GM23338 (cell line): ENCODE measurements around the gene ALDH1A1. TPM values are rescaled to one million over a fixed set of nuclear protein-coding genes. Genes with fewer than 3 reads are reported as not detected.
A peak's percentile ranks its signal among the peaks of the same experiment; 100 is the strongest.

Experiments
- ATAC-seq: fragments of 200-7000 bp; cut with Tn5 transposase; 3 replicates; pipeline ENCODE4 v1.9.1; 2020
- DNase-seq: peaks from one replicate; pipeline ENCODE4 v3.0.0-alpha.2; 2015; ENCODE audit warnings: low spot score
- H2AFZ ChIP-seq: fragments of 200-600 bp; sonication (generic); 2 replicates; pipeline ENCODE4 v1.8.0; 2016; ENCODE audit warnings: antibody characterized with exemption, mild to moderate bottlenecking, moderate library complexity
- H3F3A ChIP-seq: fragments of 200-600 bp; sonication (generic); replicated peaks from 2 replicates; pipeline ENCODE4 v1.8.0; 2017; ENCODE audit warnings: antibody characterized with exemption, mixed run types, low read depth
- H3K27ac ChIP-seq: fragments of 200-600 bp; sonication (generic); 2 replicates; pipeline ENCODE4 v1.6.1; 2016; ENCODE audit warnings: low read depth
- H3K27me3 ChIP-seq: fragments of 200-600 bp; sonication (generic); 2 replicates; pipeline ENCODE4 v1.8.0; 2016; ENCODE audit warnings: mild to moderate bottlenecking, mixed run types, moderate library complexity; ENCODE audit not compliant: insufficient read depth
- H3K36me3 ChIP-seq: fragments of 200-600 bp; sonication (generic); 2 replicates; pipeline ENCODE4 v1.8.0; 2016; ENCODE audit warnings: mild to moderate bottlenecking; ENCODE audit not compliant: insufficient read depth
- H3K4me1 ChIP-seq: fragments of 200-600 bp; sonication (generic); 2 replicates; pipeline ENCODE4 v1.8.0; 2016; ENCODE audit warnings: mild to moderate bottlenecking, moderate library complexity; ENCODE audit not compliant: insufficient read depth
- H3K4me2 ChIP-seq: fragments of 200-600 bp; sonication (generic); 2 replicates; pipeline ENCODE4 v1.7.1; 2017; ENCODE audit warnings: mixed run types
- H3K4me3 ChIP-seq: fragments of 200-600 bp; sonication (generic); 2 replicates; pipeline ENCODE4 v1.6.1; 2016; ENCODE audit warnings: mixed run types
- H3K79me2 ChIP-seq: fragments of 200-600 bp; sonication (generic); replicated peaks from 2 replicates; pipeline ENCODE4 v1.8.0; 2017; ENCODE audit warnings: mild to moderate bottlenecking; ENCODE audit not compliant: insufficient read depth
- H3K9me2 ChIP-seq: fragments of 200-600 bp; sonication (generic); 2 replicates; pipeline ENCODE4 v1.8.0; 2017; ENCODE audit not compliant: insufficient read depth
- H4K20me1 ChIP-seq: fragments of 200-600 bp; sonication (generic); replicated peaks from 2 replicates; pipeline ENCODE4 v1.8.0; 2017; ENCODE audit warnings: mild to moderate bottlenecking; ENCODE audit not compliant: insufficient read depth
- H3K27ac Mint-ChIP-seq: 2 replicates; pipeline ENCODE4 v1.8.0; 2020; ENCODE audit warnings: inconsistent platforms, mild to moderate bottlenecking, moderate library complexity, mixed read lengths
- H3K27me3 Mint-ChIP-seq: 3 replicates; pipeline ENCODE4 v1.8.0; 2022; ENCODE audit warnings: low read depth, mild to moderate bottlenecking, moderate library complexity, mixed read lengths, inconsistent platforms; ENCODE audit not compliant: insufficient read depth, poor library complexity
- H3K36me3 Mint-ChIP-seq: 3 replicates; pipeline ENCODE4 v1.8.0; 2021; ENCODE audit warnings: low read depth, mild to moderate bottlenecking, inconsistent platforms, moderate library complexity, mixed read lengths
- H3K4me1 Mint-ChIP-seq: 3 replicates; pipeline ENCODE4 v1.8.0; 2020; ENCODE audit warnings: mild to moderate bottlenecking, inconsistent platforms, mixed read lengths
- H3K4me3 Mint-ChIP-seq: 3 replicates; pipeline ENCODE4 v1.8.0; 2021; ENCODE audit warnings: moderate library complexity, mild to moderate bottlenecking, inconsistent platforms, mixed read lengths
- H3K9me3 Mint-ChIP-seq: 3 replicates; pipeline ENCODE4 v1.8.0; 2020; ENCODE audit warnings: moderate library complexity, mild to moderate bottlenecking, inconsistent platforms, mixed read lengths
- JUNB ChIP-seq: IDR thresholded peaks from one replicate; pipeline ENCODE4 v1.6.1; 2016; ENCODE audit warnings: antibody characterized with exemption; ENCODE audit not compliant: unreplicated experiment
- ZNF331 ChIP-seq: fragments of 250-450 bp; sonication (Bioruptor Pico); IDR thresholded peaks from 2 replicates; pipeline ENCODE4 v1.5.0; 2020; ENCODE audit warnings: low read depth, mild to moderate bottlenecking, moderate library complexity
- polyA plus RNA-seq: library from polyadenylated mRNA; unstranded; fragments of >200 nt; fragmentation: Nextera tagmentation; extraction: Ambion mirVana; gene quantifications from 2 replicates; pipeline ENCODE4 v1.2.1, GENCODE V29; 2016
- total RNA-seq: library from RNA; depleted of rRNA; stranded (reverse); fragments of >200 nt; shearing (Covaris generic); gene quantifications from 2 replicates; pipeline ENCODE4 v1.2.3, GENCODE V29; 2014
- TF ChIP-seq, protein P1 (sequence below), 2 experiments: fragments of 200-600 bp in 1 of 2; sonication (generic) in 1 of 2; conservative IDR thresholded peaks; 2 replicates each; pipeline versions ENCODE4 v1.5.1 to v1.6.1; 2016 to 2017; ENCODE audit warnings: antibody characterized with exemption in 2 of 2, low read depth in 2 of 2, mild to moderate bottlenecking in 2 of 2, moderate library complexity in 1 of 2
- TF ChIP-seq, protein P2 (sequence below): IDR thresholded peaks from one replicate; pipeline ENCODE4 v1.6.1; 2018; ENCODE audit warnings: antibody characterized with exemption; ENCODE audit not compliant: unreplicated experiment
- TF ChIP-seq, protein P3 (sequence below): fragments of 250-450 bp; sonication (Bioruptor Pico); IDR thresholded peaks from 2 replicates; pipeline ENCODE4 v1.5.0; 2020; ENCODE audit warnings: mild to moderate bottlenecking, moderate library complexity

ALDH1A1 gene
- total and polyA plus RNA-seq, 2 experiments from 2014 or later = 2.1 to 3.4 TPM

DNA sequence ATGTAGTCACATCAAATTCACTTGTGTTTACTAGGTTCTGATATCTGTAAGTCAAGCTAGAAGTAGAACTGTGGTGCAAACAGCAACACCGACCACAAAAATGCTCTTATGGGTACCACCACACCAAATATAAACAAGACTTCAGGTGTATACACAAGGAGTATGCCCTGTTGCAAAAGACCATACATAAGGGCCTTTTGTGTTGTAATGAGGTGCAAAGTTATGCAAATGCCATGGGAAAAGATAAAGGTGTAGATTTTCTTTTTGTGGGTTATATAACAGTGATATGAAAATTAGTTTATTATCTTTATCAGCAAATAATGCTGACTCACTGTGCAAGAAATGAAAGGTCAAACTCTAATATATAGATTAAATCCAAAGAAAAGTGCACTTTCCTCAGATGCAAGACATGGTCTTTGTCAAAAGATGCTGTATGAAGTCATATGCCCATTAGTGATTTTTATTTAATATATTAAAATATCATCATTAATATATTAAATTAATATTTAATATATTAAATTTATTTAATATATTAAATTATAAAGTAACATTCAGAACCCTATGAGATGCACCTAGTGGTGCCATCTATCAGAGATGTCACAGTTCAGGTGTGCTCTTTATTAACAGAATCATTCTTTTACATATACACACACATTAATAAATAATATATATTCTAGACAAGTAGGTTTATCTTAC lies 26.7 kb upstream of the ALDH1A1 start:
- no peak overlapping the region for H3K4me3 ChIP-seq
- Mint-ChIP-seq H3K27me3 (no peaks in the 10 kb centered on the region), H3K27ac (0 out of 2 replicates have a peak overlapping the region, but pooled peaks have one; percentile 46), H3K4me3 (no peak overlapping the region), H3K36me3 (no peaks in the 10 kb centered on the region), H3K9me3 (no peaks in the 10 kb centered on the region), H3K4me1 (peaks cover 5% of the 10 kb centered on the region)
- TF ChIP-seq, protein P1, sequence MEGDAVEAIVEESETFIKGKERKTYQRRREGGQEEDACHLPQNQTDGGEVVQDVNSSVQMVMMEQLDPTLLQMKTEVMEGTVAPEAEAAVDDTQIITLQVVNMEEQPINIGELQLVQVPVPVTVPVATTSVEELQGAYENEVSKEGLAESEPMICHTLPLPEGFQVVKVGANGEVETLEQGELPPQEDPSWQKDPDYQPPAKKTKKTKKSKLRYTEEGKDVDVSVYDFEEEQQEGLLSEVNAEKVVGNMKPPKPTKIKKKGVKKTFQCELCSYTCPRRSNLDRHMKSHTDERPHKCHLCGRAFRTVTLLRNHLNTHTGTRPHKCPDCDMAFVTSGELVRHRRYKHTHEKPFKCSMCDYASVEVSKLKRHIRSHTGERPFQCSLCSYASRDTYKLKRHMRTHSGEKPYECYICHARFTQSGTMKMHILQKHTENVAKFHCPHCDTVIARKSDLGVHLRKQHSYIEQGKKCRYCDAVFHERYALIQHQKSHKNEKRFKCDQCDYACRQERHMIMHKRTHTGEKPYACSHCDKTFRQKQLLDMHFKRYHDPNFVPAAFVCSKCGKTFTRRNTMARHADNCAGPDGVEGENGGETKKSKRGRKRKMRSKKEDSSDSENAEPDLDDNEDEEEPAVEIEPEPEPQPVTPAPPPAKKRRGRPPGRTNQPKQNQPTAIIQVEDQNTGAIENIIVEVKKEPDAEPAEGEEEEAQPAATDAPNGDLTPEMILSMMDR (conservative IDR thresholded peaks at IDR 0.05; ENCODE audit: low read depth in 2 of 2) = no peak
- no peak for TF ChIP-seq ZNF331
- peaks cover 7% of the 10 kb centered on the region; the same call in 1 of the 2 replicates for H3K4me1 ChIP-seq
- no peaks in the 10 kb centered on the region; the same call in 1 of the 2 replicates for H4K20me1 ChIP-seq
- no peaks in the 10 kb centered on the region for H3K9me2 ChIP-seq
- H3K4me2 ChIP-seq = no peak overlapping the region
- H3K27me3 ChIP-seq = no peaks in the 10 kb centered on the region
- H3F3A ChIP-seq = no peaks in the 10 kb centered on the region
- H3K36me3 ChIP-seq = no peaks in the 10 kb centered on the region
- ATAC-seq = no peak
- no peaks in the 10 kb centered on the region for H3K79me2 ChIP-seq
- H2AFZ ChIP-seq = peak overlapping the region; percentile 25; the same call in 1 of the 2 replicates
- no peak for DNase-seq
- H3K27ac ChIP-seq = no peak overlapping the region

DNA sequence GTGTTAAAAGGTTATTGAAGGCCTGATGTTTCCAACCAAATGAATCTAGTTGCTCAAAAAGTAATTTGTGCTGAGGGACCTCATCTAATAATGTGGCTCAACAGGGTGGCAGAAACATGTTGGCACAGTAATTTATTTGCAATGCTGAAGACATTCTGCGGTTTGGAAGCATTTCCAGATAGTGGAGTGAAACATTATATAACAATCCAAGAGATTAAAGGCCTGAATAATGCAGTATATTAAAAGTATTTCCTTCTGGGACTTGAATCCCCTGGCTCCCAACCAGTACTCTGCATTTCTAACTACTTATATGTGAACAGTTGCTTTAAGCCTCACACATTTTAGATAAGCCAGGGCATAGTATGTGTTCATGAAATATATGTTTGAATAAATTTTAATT lies 25.9 kb upstream of the ALDH1A1 start:
- no peak overlapping the region for H3K4me3 Mint-ChIP-seq
- DNase-seq = no peak

More for the DNA sequence above, 25.9 kb upstream of the ALDH1A1 start:
- no peak for ATAC-seq
- no peak for TF ChIP-seq JUNB
- no peak for TF ChIP-seq ZNF331
- TF ChIP-seq, protein P2, sequence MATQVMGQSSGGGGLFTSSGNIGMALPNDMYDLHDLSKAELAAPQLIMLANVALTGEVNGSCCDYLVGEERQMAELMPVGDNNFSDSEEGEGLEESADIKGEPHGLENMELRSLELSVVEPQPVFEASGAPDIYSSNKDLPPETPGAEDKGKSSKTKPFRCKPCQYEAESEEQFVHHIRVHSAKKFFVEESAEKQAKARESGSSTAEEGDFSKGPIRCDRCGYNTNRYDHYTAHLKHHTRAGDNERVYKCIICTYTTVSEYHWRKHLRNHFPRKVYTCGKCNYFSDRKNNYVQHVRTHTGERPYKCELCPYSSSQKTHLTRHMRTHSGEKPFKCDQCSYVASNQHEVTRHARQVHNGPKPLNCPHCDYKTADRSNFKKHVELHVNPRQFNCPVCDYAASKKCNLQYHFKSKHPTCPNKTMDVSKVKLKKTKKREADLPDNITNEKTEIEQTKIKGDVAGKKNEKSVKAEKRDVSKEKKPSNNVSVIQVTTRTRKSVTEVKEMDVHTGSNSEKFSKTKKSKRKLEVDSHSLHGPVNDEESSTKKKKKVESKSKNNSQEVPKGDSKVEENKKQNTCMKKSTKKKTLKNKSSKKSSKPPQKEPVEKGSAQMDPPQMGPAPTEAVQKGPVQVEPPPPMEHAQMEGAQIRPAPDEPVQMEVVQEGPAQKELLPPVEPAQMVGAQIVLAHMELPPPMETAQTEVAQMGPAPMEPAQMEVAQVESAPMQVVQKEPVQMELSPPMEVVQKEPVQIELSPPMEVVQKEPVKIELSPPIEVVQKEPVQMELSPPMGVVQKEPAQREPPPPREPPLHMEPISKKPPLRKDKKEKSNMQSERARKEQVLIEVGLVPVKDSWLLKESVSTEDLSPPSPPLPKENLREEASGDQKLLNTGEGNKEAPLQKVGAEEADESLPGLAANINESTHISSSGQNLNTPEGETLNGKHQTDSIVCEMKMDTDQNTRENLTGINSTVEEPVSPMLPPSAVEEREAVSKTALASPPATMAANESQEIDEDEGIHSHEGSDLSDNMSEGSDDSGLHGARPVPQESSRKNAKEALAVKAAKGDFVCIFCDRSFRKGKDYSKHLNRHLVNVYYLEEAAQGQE = no peak
- TF ChIP-seq, protein P3, sequence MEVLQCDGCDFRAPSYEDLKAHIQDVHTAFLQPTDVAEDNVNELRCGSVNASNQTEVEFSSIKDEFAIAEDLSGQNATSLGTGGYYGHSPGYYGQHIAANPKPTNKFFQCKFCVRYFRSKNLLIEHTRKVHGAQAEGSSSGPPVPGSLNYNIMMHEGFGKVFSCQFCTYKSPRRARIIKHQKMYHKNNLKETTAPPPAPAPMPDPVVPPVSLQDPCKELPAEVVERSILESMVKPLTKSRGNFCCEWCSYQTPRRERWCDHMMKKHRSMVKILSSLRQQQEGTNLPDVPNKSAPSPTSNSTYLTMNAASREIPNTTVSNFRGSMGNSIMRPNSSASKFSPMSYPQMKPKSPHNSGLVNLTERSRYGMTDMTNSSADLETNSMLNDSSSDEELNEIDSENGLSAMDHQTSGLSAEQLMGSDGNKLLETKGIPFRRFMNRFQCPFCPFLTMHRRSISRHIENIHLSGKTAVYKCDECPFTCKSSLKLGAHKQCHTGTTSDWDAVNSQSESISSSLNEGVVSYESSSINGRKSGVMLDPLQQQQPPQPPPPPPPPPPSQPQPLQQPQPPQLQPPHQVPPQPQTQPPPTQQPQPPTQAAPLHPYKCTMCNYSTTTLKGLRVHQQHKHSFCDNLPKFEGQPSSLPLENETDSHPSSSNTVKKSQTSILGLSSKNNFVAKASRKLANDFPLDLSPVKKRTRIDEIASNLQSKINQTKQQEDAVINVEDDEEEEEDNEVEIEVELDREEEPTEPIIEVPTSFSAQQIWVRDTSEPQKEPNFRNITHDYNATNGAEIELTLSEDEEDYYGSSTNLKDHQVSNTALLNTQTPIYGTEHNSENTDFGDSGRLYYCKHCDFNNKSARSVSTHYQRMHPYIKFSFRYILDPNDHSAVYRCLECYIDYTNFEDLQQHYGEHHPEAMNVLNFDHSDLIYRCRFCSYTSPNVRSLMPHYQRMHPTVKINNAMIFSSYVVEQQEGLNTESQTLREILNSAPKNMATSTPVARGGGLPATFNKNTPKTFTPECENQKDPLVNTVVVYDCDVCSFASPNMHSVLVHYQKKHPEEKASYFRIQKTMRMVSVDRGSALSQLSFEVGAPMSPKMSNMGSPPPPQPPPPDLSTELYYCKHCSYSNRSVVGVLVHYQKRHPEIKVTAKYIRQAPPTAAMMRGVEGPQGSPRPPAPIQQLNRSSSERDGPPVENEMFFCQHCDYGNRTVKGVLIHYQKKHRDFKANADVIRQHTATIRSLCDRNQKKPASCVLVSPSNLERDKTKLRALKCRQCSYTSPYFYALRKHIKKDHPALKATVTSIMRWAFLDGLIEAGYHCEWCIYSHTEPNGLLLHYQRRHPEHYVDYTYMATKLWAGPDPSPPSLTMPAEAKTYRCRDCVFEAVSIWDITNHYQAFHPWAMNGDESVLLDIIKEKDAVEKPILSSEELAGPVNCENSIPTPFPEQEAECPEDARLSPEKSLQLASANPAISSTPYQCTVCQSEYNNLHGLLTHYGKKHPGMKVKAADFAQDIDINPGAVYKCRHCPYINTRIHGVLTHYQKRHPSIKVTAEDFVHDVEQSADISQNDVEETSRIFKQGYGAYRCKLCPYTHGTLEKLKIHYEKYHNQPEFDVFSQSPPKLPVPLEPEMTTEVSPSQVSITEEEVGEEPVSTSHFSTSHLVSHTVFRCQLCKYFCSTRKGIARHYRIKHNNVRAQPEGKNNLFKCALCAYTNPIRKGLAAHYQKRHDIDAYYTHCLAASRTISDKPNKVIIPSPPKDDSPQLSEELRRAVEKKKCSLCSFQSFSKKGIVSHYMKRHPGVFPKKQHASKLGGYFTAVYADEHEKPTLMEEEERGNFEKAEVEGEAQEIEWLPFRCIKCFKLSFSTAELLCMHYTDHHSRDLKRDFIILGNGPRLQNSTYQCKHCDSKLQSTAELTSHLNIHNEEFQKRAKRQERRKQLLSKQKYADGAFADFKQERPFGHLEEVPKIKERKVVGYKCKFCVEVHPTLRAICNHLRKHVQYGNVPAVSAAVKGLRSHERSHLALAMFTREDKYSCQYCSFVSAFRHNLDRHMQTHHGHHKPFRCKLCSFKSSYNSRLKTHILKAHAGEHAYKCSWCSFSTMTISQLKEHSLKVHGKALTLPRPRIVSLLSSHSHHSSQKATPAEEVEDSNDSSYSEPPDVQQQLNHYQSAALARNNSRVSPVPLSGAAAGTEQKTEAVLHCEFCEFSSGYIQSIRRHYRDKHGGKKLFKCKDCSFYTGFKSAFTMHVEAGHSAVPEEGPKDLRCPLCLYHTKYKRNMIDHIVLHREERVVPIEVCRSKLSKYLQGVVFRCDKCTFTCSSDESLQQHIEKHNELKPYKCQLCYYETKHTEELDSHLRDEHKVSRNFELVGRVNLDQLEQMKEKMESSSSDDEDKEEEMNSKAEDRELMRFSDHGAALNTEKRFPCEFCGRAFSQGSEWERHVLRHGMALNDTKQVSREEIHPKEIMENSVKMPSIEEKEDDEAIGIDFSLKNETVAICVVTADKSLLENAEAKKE = no peak
- Histone ChIP-seq H3F3A (no peaks in the 10 kb centered on the region), H3K36me3 (no peaks in the 10 kb centered on the region), H3K4me1 (peaks cover 7% of the 10 kb centered on the region; the same call in 1 of the 2 replicates), H3K4me3 (no peak overlapping the region), H3K79me2 (no peaks in the 10 kb centered on the region), H3K9me2 (no peaks in the 10 kb centered on the region), H3K27ac (no peak overlapping the region), H2AFZ (no peak overlapping the region), H3K4me2 (no peak overlapping the region), H3K27me3 (no peaks in the 10 kb centered on the region), H4K20me1 (no peaks in the 10 kb centered on the region; the same call in 1 of the 2 replicates)
- Mint-ChIP-seq H3K27ac (no peak overlapping the region), H3K4me1 (peaks cover 5% of the 10 kb centered on the region), H3K36me3 (no peaks in the 10 kb centered on the region), H3K9me3 (no peaks in the 10 kb centered on the region), H3K27me3 (no peaks in the 10 kb centered on the region)
